CD4-positive, alpha-beta T cell (primary cell): ENCODE measurements around the gene NRTN. TPM values are rescaled to one million over a fixed set of nuclear protein-coding genes. Genes with fewer than 3 reads are reported as not detected.

Experiments
- ATAC-seq: fragments of 200-7000 bp; cut with Tn5 transposase; one replicate; pipeline ENCODE4 v1.10.0; 2022; ENCODE audit warnings: mild to moderate bottlenecking; ENCODE audit not compliant: poor library complexity
- CTCF ChIA-PET: fragments of 350-600 bp; sonication (Branson Sonifier 250); formaldehyde crosslinking; loops from one replicate; lab custom pipeline; 2021; ENCODE audit warnings: antibody characterized with exemption, inconsistent platforms; lab: Charles Lee
- POLR2A ChIA-PET: fragments of 350-600 bp; sonication (Branson Sonifier 250); formaldehyde crosslinking; loops from one replicate; lab custom pipeline; 2021; ENCODE audit warnings: antibody characterized with exemption, inconsistent platforms; lab: Charles Lee
- DNase-seq, 14 experiments: peaks; one replicate each; pipeline ENCODE4 v3.0.0-alpha.2; 2013 to 2020; ENCODE audit warnings: mixed read lengths in 2 of 14
- H3K27ac ChIP-seq, 2 donors: one replicate each; pipeline versions ENCODE4 v1.5.1 to v1.7.0; 2013; ENCODE audit warnings: low read length in 2 of 2, low read depth in 1 of 2, mild to moderate bottlenecking in 1 of 2
- H3K27me3 ChIP-seq, 2 experiments: 1 replicate in 1 of 2; 2 replicates in 1 of 2; pipeline versions ENCODE4 v1.6.1 to v1.7.0; 2013; ENCODE audit warnings: low read length in 2 of 2, control low read depth in 1 of 2, mild to moderate bottlenecking in 1 of 2, moderate library complexity in 1 of 2; ENCODE audit not compliant: insufficient read depth in 2 of 2, control insufficient read depth in 1 of 2
- H3K36me3 ChIP-seq: one replicate; pipeline ENCODE4 v1.6.1; 2013; ENCODE audit warnings: low read length, control low read depth; ENCODE audit not compliant: insufficient read depth
- H3K4me1 ChIP-seq: one replicate; pipeline ENCODE4 v1.6.1; 2013; ENCODE audit warnings: low read length, control low read depth; ENCODE audit not compliant: insufficient read depth
- H3K4me3 ChIP-seq: one replicate; pipeline ENCODE4 v1.5.1; 2013; ENCODE audit warnings: mild to moderate bottlenecking, low read length, moderate library complexity
- H3K9me3 ChIP-seq, 2 experiments: 1 replicate in 1 of 2; 2 replicates in 1 of 2; pipeline versions ENCODE4 v1.6.1 to v1.7.0; 2013; ENCODE audit warnings: low read length in 2 of 2, mild to moderate bottlenecking in 2 of 2, control low read depth in 1 of 2, moderate library complexity in 1 of 2; ENCODE audit not compliant: control insufficient read depth in 1 of 2, insufficient read depth in 1 of 2
- H3K27ac Mint-ChIP-seq: one replicate; pipeline ENCODE4 v1.8.0; 2020; ENCODE audit warnings: mixed read lengths
- H3K27me3 Mint-ChIP-seq: one replicate; pipeline ENCODE4 v1.8.0; 2021; ENCODE audit warnings: mixed read lengths
- H3K36me3 Mint-ChIP-seq: one replicate; pipeline ENCODE4 v1.8.0; 2021; ENCODE audit warnings: low read depth, mixed read lengths
- H3K4me1 Mint-ChIP-seq: one replicate; pipeline ENCODE4 v1.8.0; 2021; ENCODE audit warnings: low read depth, mixed read lengths
- H3K4me3 Mint-ChIP-seq: one replicate; pipeline ENCODE4 v1.8.0; 2020; ENCODE audit warnings: mild to moderate bottlenecking, mixed read lengths
- H3K9me3 Mint-ChIP-seq: one replicate; pipeline ENCODE4 v1.8.0; 2020; ENCODE audit warnings: mixed read lengths
- CTCF ChIP-seq: fragments of 200-600 bp; IDR thresholded peaks from one replicate; pipeline ENCODE4 v1.8.0; 2022; ENCODE audit warnings: antibody characterized with exemption, mild to moderate bottlenecking
- intact Hi-C, 2 experiments: fragments of 100-400 bp; cut with DNase I in 1 of 2; cut with micrococcal nuclease in 1 of 2; formaldehyde crosslinking; loops; one replicate each; pipeline versions ENCODE4 v1.15.1 to v1.9.0; 2023 to 2025; cut with DNase I, micrococcal nuclease
- total RNA-seq, 174 experiments: library from RNA in 2 of 174; stranded (reverse) in 2 of 174; gene quantifications; one replicate each; pipeline ENCODE4 v1.2.3 and lab custom pipeline; 2021 to 2026

NRTN gene
- total RNA-seq, 2 experiments from 2014 or later: 1.5 to 1.6 TPM

GRCh38 chr19:5785423-5785822, 19.4 kb upstream of the NRTN start:
- H3K9me3 ChIP-seq: peaks cover 0 to 6% of the 10 kb centered on the region in 2 experiments
- H3K4me1 ChIP-seq: peaks cover 11% of the 10 kb centered on the region
- H3K4me3 ChIP-seq: no peak overlapping the region
- Mint-ChIP-seq H3K36me3 (peaks cover 42% of the 10 kb centered on the region), H3K4me1 (peaks cover 8% of the 10 kb centered on the region), H3K27ac (no peak overlapping the region), H3K27me3 (no peaks in the 10 kb centered on the region), H3K4me3 (no peak overlapping the region), H3K9me3 (no peaks in the 10 kb centered on the region)
- intact Hi-C loops: no loop called here
- CTCF ChIA-PET: no interaction called here
- POLR2A ChIA-PET: no interaction called here
- DNase-seq (peak in 1 of 14 experiments; percentile 32), ATAC-seq (no peak)
- no peak for TF ChIP-seq CTCF
- no peaks in the 10 kb centered on the region for H3K27me3 ChIP-seq
- H3K27ac ChIP-seq: no peak overlapping the region
- peaks cover 60% of the 10 kb centered on the region for H3K36me3 ChIP-seq

- ATAC-seq: no peak
- Histone ChIP-seq H3K27me3 (no peaks in the 10 kb centered on the region), H3K4me3 (no peak overlapping the region), H3K4me1 (peaks cover 22% of the 10 kb centered on the region), H3K27ac (no peak overlapping the region), H3K9me3 (peaks cover 0 to 2% of the 10 kb centered on the region in 2 experiments), H3K36me3 (peaks cover 60% of the 10 kb centered on the region)
- TF ChIP-seq CTCF: no peak
- H3K36me3 Mint-ChIP-seq: peaks cover 50% of the 10 kb centered on the region
- CTCF ChIA-PET: interaction anchor here (1.7 kb wide), 1 partner anchor 17 kb away, joined by 6 read pairs; no protein-coding TSS in a partner anchor
- DNase-seq: peak in 1 of 14 experiments; percentile 29
- no peaks in the 10 kb centered on the region for H3K27me3 Mint-ChIP-seq
- peaks cover 15% of the 10 kb centered on the region for H3K4me1 Mint-ChIP-seq
- no peak overlapping the region for H3K4me3 Mint-ChIP-seq
- POLR2A ChIA-PET: no interaction called here
- H3K9me3 Mint-ChIP-seq: no peaks in the 10 kb centered on the region
- intact Hi-C loops: no loop called here
- H3K27ac Mint-ChIP-seq: no peak overlapping the region
These were observed 18.1 kb upstream of the NRTN start for GRCh38 chr19:5786593-5787408.

- no peak overlapping the region for H3K4me3 ChIP-seq
- peaks cover 15% of the 10 kb centered on the region for H3K4me1 Mint-ChIP-seq
- no peak overlapping the region for H3K27ac Mint-ChIP-seq
- ATAC-seq: no peak
- peaks cover 60% of the 10 kb centered on the region for H3K36me3 ChIP-seq
- CTCF ChIA-PET: interaction anchor here (1.7 kb wide), 1 partner anchor 17 kb away, joined by 6 read pairs; no protein-coding TSS in a partner anchor
- POLR2A ChIA-PET: no interaction called here
- no peak overlapping the region for H3K27ac ChIP-seq
- H3K27me3 Mint-ChIP-seq: no peaks in the 10 kb centered on the region
- peak in 1 of 14 experiments; percentile 50 for DNase-seq
- intact Hi-C loops: no loop called here
- H3K4me3 Mint-ChIP-seq: peak overlapping the region; percentile 45
- no peaks in the 10 kb centered on the region for H3K9me3 ChIP-seq
- no peaks in the 10 kb centered on the region for H3K9me3 Mint-ChIP-seq
- peaks cover 22% of the 10 kb centered on the region for H3K4me1 ChIP-seq
- peaks cover 50% of the 10 kb centered on the region for H3K36me3 Mint-ChIP-seq
- TF ChIP-seq CTCF: no peak
- H3K27me3 ChIP-seq: no peaks in the 10 kb centered on the region
These were observed 17.3 kb upstream of the NRTN start for GRCh38 chr19:5787409-5788182.
